PC-9 (cell line): ENCODE measurements around the gene CEP78.
"Not testable (repeated sequence)": the region's sequence is repeated elsewhere in the genome, so short reads cannot be mapped to it uniquely, and the experiment has no call there.

Experiments
- EZH2 ChIP-seq: fragments of 200-600 bp; sonication (generic); IDR thresholded peaks from 2 replicates; pipeline ENCODE4 v1.8.0; 2017; ENCODE audit warnings: antibody characterized with exemption, low read depth
- TF ChIP-seq, protein P1 (sequence below): fragments of 200-600 bp; sonication (generic); conservative IDR thresholded peaks from 2 replicates; pipeline ENCODE4 v1.6.1; 2017; ENCODE audit warnings: mixed run types, antibody characterized with exemption, mild to moderate bottlenecking, moderate library complexity

DNA sequence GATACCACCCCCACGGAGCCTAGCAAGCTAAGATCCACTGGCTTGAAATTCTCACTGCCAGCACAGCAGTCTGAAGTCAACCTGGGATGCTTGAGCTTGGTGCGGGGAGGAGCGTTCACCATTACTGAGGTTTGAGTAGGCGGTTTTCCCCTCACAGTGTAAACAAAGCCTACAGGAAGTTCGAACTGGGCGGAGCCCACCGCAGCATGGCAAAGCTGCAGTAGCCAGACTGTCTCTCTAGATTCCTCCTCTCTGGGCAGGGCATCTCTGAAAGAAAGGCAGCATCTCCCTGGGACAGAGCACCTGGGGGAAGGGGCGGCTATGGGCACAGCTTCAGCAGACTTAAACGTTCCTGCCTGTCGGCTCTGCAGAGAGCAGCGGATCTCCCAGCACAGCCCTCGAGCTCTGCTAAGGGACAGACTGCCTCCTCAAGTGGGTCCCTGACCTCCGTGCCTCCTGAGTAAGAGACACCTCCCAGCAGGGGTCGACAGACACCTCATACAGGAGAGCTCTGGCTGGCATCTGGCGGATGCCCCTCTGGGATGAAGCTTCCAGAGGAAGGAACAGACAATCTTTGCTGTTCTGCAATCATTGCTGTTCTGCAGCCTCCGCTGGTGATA is 34.6 kb upstream of the CEP78 start:
- TF ChIP-seq, protein P1, sequence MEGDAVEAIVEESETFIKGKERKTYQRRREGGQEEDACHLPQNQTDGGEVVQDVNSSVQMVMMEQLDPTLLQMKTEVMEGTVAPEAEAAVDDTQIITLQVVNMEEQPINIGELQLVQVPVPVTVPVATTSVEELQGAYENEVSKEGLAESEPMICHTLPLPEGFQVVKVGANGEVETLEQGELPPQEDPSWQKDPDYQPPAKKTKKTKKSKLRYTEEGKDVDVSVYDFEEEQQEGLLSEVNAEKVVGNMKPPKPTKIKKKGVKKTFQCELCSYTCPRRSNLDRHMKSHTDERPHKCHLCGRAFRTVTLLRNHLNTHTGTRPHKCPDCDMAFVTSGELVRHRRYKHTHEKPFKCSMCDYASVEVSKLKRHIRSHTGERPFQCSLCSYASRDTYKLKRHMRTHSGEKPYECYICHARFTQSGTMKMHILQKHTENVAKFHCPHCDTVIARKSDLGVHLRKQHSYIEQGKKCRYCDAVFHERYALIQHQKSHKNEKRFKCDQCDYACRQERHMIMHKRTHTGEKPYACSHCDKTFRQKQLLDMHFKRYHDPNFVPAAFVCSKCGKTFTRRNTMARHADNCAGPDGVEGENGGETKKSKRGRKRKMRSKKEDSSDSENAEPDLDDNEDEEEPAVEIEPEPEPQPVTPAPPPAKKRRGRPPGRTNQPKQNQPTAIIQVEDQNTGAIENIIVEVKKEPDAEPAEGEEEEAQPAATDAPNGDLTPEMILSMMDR, result not testable (repeated sequence)
- TF ChIP-seq EZH2, result not testable (repeated sequence)
